Trophoblast cell (in vitro differentiated cells and primary cell): ENCODE measurements around the gene ZFAND3.

Experiments used
- DNase-seq, 2 donors: peaks; one replicate each; pipeline ENCODE4 v3.0.0-alpha.2; 2016
- H2AFZ ChIP-seq: 2 replicates; pipeline ENCODE4 v1.6.1; 2013; ENCODE audit warnings: low read length, moderate library complexity, mild to moderate bottlenecking; ENCODE audit not compliant: insufficient read depth, poor library complexity
- H2AK5ac ChIP-seq: 2 replicates; pipeline ENCODE4 v1.6.1; 2013; ENCODE audit warnings: mild to moderate bottlenecking, low read length
- H2BK120ac ChIP-seq: 2 replicates; pipeline ENCODE4 v1.6.1; 2013; ENCODE audit warnings: low read length, mild to moderate bottlenecking, moderate library complexity; ENCODE audit not compliant: insufficient read depth, poor library complexity
- H2BK12ac ChIP-seq: 2 replicates; pipeline ENCODE4 v1.6.1; 2013; ENCODE audit warnings: mild to moderate bottlenecking, low read length, moderate library complexity
- H2BK5ac ChIP-seq: 2 replicates; pipeline ENCODE4 v1.6.1; 2013; ENCODE audit warnings: low read length, low read depth, moderate library complexity, mild to moderate bottlenecking; ENCODE audit not compliant: poor library complexity
- H3K14ac ChIP-seq: 2 replicates; pipeline ENCODE4 v1.6.1; 2013; ENCODE audit warnings: mild to moderate bottlenecking, low read length
- H3K18ac ChIP-seq: 2 replicates; pipeline ENCODE4 v1.6.1; 2013; ENCODE audit warnings: mild to moderate bottlenecking, low read length
- H3K23ac ChIP-seq: 2 replicates; pipeline ENCODE4 v1.6.1; 2013; ENCODE audit warnings: low read length
- H3K27ac ChIP-seq: 2 replicates; pipeline ENCODE4 v1.5.1; 2013; ENCODE audit warnings: low read depth, mild to moderate bottlenecking, inconsistent platforms, low read length, moderate library complexity
- H3K27me3 ChIP-seq: 2 replicates; pipeline ENCODE4 v1.6.1; 2013; ENCODE audit warnings: inconsistent platforms, mild to moderate bottlenecking, low read length, moderate library complexity; ENCODE audit not compliant: insufficient read depth
- H3K36me3 ChIP-seq, 2 experiments: 1 replicate in 1 of 2; 2 replicates in 1 of 2; pipeline ENCODE4 v1.6.1; 2013; ENCODE audit warnings: low read length in 2 of 2, mild to moderate bottlenecking in 2 of 2, moderate library complexity in 1 of 2; ENCODE audit not compliant: insufficient read depth in 2 of 2, control insufficient read depth in 1 of 2
- H3K4ac ChIP-seq: 2 replicates; pipeline ENCODE4 v1.6.1; 2013; ENCODE audit warnings: low read depth, mild to moderate bottlenecking, low read length, moderate library complexity
- H3K4me1 ChIP-seq, 2 experiments: 1 replicate in 1 of 2; 2 replicates in 1 of 2; pipeline ENCODE4 v1.6.1; 2013; ENCODE audit warnings: low read length in 2 of 2, mild to moderate bottlenecking in 2 of 2, moderate library complexity in 1 of 2; ENCODE audit not compliant: insufficient read depth in 2 of 2, control insufficient read depth in 1 of 2
- H3K4me2 ChIP-seq: 2 replicates; pipeline ENCODE4 v1.6.1; 2013; ENCODE audit warnings: inconsistent platforms, mild to moderate bottlenecking, low read length, moderate library complexity
- H3K4me3 ChIP-seq: 2 replicates; pipeline ENCODE4 v1.5.1; 2013; ENCODE audit warnings: mild to moderate bottlenecking, low read depth, low read length, inconsistent platforms
- H3K79me1 ChIP-seq: one replicate; pipeline ENCODE4 v1.6.1; 2013; ENCODE audit warnings: low read length
- H3K79me2 ChIP-seq: 2 replicates; pipeline ENCODE4 v1.6.1; 2013; ENCODE audit warnings: low read length, mild to moderate bottlenecking; ENCODE audit not compliant: control insufficient read depth, insufficient read depth, poor library complexity
- H3K9ac ChIP-seq: 2 replicates; pipeline ENCODE4 v1.6.1; 2013; ENCODE audit warnings: mild to moderate bottlenecking, low read length
- H3K9me3 ChIP-seq: 2 replicates; pipeline ENCODE4 v1.6.1; 2013; ENCODE audit warnings: low read depth, mild to moderate bottlenecking, control low read depth, inconsistent platforms, low read length; ENCODE audit not compliant: insufficient read depth
- H4K12ac ChIP-seq: 2 replicates; pipeline ENCODE4 v1.6.1; 2013; ENCODE audit warnings: low read depth, mild to moderate bottlenecking, low read length, moderate library complexity
- H4K8ac ChIP-seq: 2 replicates; pipeline ENCODE4 v1.6.1; 2013; ENCODE audit warnings: low read depth, mild to moderate bottlenecking, low read length, moderate library complexity
- H4K91ac ChIP-seq: one replicate; pipeline ENCODE4 v1.6.1; 2013; ENCODE audit warnings: low read depth, mild to moderate bottlenecking, low read length, moderate library complexity
- WGBS: extraction: QIAGEN DNeasy Blood & Tissue Kit; methylation state at CpG from one replicate; pipeline ENCODE4 v1.1.7; 2013; ENCODE audit warnings: missing lambda C conversion rate; ENCODE audit not compliant: insufficient read length, insufficient coverage; ENCODE audit errors: extremely low coverage; 5-methylcytosine and 5-hydroxymethylcytosine counted together

The ZFAND3 gene

DNA sequence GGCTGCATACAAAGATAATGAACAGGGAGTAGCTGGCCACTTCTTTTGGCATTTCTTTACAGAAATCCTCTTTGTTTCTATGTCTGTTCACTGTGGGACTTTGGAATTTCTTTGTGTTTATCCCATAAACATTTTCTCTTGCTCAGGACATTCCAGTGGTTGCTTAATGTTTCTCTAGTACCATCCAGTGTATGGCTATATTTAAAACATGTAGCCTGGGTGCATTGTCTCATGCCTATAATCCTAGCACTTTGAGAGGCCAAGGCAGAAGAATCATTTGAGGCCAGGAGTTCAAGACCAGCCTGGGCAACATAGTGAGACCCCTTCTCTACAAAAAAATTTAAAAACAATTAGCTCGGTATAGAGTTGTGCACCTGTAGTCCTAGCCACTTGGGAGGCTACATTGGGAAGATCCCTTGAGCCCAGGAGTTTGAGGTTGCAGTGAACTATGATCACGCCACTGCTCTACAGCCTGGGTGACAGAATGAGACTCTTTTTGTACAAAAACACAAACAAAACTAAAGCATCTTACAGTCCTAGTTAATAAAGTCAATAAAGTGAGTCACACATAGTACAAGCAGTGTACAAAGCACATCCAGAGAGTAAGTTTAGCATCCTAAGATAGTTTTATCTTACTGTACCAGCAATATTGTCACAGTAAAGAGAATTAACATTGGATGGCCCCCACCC is 63.3 kb downstream of the ZFAND3 start:
- Histone ChIP-seq H3K4me2 (no peak overlapping the region), H3K14ac (no peak overlapping the region), H3K23ac (no peak overlapping the region), H4K91ac (no peak overlapping the region), H3K9me3 (no peaks in the 10 kb centered on the region), H2BK120ac (no peak overlapping the region), H2AK5ac (no peak overlapping the region), H3K4me3 (no peak overlapping the region), H3K36me3 (no peaks in the 10 kb centered on the region), H3K9ac (no peak overlapping the region), H4K8ac (no peak overlapping the region), H3K4me1 (peaks cover 7 to 10% of the 10 kb centered on the region in 2 experiments), H2BK5ac (peak overlapping the region; percentile 46), H4K12ac (no peak overlapping the region), H2AFZ (no peak overlapping the region), H3K18ac (no peak overlapping the region), H2BK12ac (no peak overlapping the region), H3K79me1 (peaks cover 6% of the 10 kb centered on the region), H3K27me3 (no peaks in the 10 kb centered on the region), H3K4ac (no peak overlapping the region), H3K27ac (no peak overlapping the region), H3K79me2 (peaks cover 1% of the 10 kb centered on the region)
- DNase-seq = peak in 1 of 2 donors; percentile 75
- no CpG with 5 or more reads among the region's 2 CpGs for WGBS

DNA sequence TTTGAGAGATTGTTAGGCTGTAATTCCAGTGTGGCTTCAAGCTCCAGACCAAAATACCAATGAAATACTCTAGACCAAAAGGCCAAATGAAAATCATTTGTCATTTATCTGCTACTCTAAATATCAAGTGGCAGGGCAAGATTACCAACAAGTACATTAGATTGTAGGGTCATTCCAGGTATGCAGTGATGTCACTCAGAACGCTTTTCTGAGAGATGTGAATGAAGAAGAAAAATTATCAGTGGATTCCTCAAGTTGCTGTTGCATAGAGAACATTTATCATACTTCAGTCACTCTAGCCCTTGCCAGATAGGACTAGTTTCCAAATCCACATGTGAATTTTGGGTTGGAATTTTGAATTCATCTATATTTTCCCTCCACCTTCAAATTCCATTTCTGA is 65.0 kb downstream of the ZFAND3 start:
- H3K79me2 ChIP-seq = peaks cover 1% of the 10 kb centered on the region
- no peak overlapping the region for H4K8ac ChIP-seq
- H2AFZ ChIP-seq = no peak overlapping the region
- H3K79me1 ChIP-seq = peaks cover 6% of the 10 kb centered on the region
- H2AK5ac ChIP-seq = no peak overlapping the region
- H3K27ac ChIP-seq = no peak overlapping the region
- no peak overlapping the region for H3K23ac ChIP-seq
- H3K4me1 ChIP-seq = peaks cover 7 to 10% of the 10 kb centered on the region in 2 experiments
- no peak overlapping the region for H3K4me3 ChIP-seq
- no peak overlapping the region for H2BK120ac ChIP-seq
- no peak overlapping the region for H3K9ac ChIP-seq
- no peak overlapping the region for H3K14ac ChIP-seq
- H3K36me3 ChIP-seq = no peaks in the 10 kb centered on the region
- H3K4ac ChIP-seq = no peak overlapping the region
- WGBS = no CpG with 5 or more reads among the region's 1 CpG
- DNase-seq = peak in 1 of 2 donors; percentile 89
- H3K18ac ChIP-seq = no peak overlapping the region
- no peaks in the 10 kb centered on the region for H3K27me3 ChIP-seq
- no peak overlapping the region for H4K91ac ChIP-seq
- no peaks in the 10 kb centered on the region for H3K9me3 ChIP-seq
- no peak overlapping the region for H2BK5ac ChIP-seq
- no peak overlapping the region for H2BK12ac ChIP-seq
- no peak overlapping the region for H3K4me2 ChIP-seq
- H4K12ac ChIP-seq = no peak overlapping the region

DNA sequence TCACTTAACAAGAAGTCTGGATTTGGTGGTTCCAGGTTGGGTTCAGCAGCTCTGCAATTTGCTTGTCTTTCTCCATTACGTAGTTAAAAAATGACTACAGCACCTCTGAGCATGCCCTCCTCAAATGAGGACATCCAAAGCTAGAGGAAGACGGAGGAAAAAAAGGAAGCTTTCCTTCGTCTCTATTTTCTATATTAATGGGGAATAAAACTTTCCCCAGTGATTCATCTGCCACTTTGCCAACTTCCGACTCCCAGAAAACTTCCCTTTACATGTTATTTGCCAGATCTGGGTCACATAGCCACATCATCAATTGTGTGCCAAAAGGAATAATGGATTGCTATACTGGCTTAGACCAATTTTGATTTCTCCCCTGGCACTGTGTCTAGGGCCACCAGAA is 69.5 kb downstream of the ZFAND3 start:
- no peak overlapping the region for H3K18ac ChIP-seq
- H3K23ac ChIP-seq = no peak overlapping the region
- H2BK120ac ChIP-seq = no peak overlapping the region
- no peak overlapping the region for H3K4ac ChIP-seq
- H3K4me3 ChIP-seq = no peak overlapping the region
- no peak overlapping the region for H3K9ac ChIP-seq
- no peak overlapping the region for H3K27ac ChIP-seq
- no peak overlapping the region for H4K8ac ChIP-seq
- H2AK5ac ChIP-seq = no peak overlapping the region
- H3K4me1 ChIP-seq = no peaks in the 10 kb centered on the region
- no peak overlapping the region for H4K91ac ChIP-seq
- H3K27me3 ChIP-seq = no peaks in the 10 kb centered on the region
- no peak overlapping the region for H4K12ac ChIP-seq
- no peak overlapping the region for H2AFZ ChIP-seq
- WGBS = no CpG with 5 or more reads among the region's 4 CpGs
- no peak overlapping the region for H2BK12ac ChIP-seq
- H2BK5ac ChIP-seq = no peak overlapping the region
- H3K79me2 ChIP-seq = no peaks in the 10 kb centered on the region
- no peaks in the 10 kb centered on the region for H3K79me1 ChIP-seq
- H3K4me2 ChIP-seq = no peak overlapping the region
- DNase-seq = no peak
- H3K36me3 ChIP-seq = no peaks in the 10 kb centered on the region
- no peaks in the 10 kb centered on the region for H3K9me3 ChIP-seq
- H3K14ac ChIP-seq = no peak overlapping the region

DNA sequence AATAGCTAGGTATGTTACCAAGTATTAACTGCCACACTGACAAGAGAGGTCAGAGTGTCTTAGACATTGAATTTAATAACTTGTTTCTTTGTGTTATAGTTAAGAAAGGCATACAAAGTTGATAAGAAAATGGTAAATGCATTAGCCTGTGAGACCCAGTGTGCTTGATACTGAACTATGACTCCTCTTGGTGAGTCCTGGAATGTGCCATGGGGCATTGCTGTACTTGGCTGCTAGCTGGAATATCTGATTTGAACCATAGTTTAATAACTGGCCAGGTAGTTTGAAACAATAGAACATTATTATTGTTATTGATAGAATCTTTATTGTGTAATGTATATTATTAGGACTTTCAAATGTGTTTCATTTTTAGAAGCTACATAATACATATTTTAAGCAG is 70.0 kb downstream of the ZFAND3 start:
- Histone ChIP-seq H3K14ac (no peak overlapping the region), H3K79me1 (no peaks in the 10 kb centered on the region), H3K79me2 (no peaks in the 10 kb centered on the region), H4K91ac (no peak overlapping the region), H3K4ac (no peak overlapping the region), H3K27ac (no peak overlapping the region), H4K8ac (no peak overlapping the region), H3K36me3 (no peaks in the 10 kb centered on the region), H3K9ac (no peak overlapping the region), H3K23ac (no peak overlapping the region), H4K12ac (no peak overlapping the region), H3K27me3 (no peaks in the 10 kb centered on the region), H3K9me3 (no peaks in the 10 kb centered on the region), H2BK120ac (no peak overlapping the region), H2AFZ (no peak overlapping the region), H3K4me3 (no peak overlapping the region), H2BK12ac (no peak overlapping the region), H3K4me2 (no peak overlapping the region), H3K18ac (no peak overlapping the region), H2BK5ac (no peak overlapping the region), H2AK5ac (no peak overlapping the region), H3K4me1 (no peaks in the 10 kb centered on the region)
- no peak for DNase-seq
